Activated CD8-positive, alpha-beta memory T cell treated with anti-CD3 and anti-CD28 coated beads, Interleukin-2, amount 50 U/mL, for 1 hour (primary cell): ENCODE measurements around the gene DNAH11.

Experiments
- DNase-seq: peaks from one replicate; pipeline ENCODE4 v3.0.0-alpha.2; 2020; ENCODE audit errors: extremely low read depth

The DNAH11 gene

GRCh38 chr7:21548491-21548890 lies 5.7 kb downstream of the DNAH11 start:
- DNase-seq: no peak

DNA sequence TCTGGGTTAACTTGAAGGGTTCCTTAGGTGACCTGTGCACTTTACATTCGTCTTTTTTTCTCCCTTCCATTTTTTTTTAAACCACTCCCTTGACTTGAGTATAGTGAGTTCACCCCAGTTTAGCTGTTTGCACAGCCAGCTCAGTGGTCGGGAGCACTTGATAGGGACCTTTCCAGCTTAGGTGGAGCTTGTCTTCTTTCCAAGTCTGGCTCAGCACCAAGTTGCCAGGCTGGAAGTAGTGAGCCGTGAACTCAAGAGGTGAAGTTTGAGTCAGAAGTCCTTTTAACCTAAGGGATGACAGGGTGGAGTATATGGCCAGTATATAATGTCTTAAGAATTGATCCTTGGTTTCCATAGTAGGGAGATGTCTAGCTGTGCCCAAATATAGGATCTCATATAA lies 7.2 kb downstream of the DNAH11 start:
- no peak for DNase-seq

DNA sequence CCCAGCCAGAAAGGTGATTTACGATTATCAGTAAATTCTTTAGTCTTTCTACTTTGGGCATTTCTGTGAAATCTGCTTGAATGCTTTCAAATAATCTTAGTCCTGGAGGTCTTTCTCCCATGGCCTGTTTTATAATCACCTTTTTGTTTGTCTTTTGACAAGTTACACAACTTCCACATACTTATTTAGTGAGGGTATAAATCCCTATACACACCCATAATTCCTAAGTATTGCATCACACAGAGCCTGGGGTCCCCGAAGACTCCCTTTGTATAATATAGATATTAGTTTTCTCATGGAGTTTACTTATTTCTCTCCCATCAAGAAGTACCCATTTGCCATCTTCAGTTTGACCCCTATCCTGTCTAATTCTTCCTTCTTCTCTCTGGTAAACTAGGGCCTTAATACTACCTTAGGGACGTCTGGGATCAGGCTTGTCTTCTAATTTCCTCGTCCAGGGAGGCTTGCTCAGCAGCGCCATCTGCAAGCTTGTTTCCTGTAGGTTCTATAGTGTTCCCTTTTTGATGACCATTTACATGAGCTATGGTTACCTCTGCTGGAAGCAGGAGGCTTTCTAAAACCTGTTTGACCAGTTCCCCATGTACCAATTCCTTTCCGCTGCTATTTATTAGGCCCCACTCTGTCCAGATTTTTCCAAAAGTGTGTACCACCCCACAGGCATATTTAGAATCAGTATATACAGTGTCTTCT lies 8.1 kb downstream of the DNAH11 start:
- DNase-seq: no peak

GRCh38 chr7:21562385-21562784 lies 19.5 kb downstream of the DNAH11 start:
- DNase-seq: no peak

- no peak for DNase-seq
Observed at GRCh38 chr7:21565614-21566013, 22.8 kb downstream of the DNAH11 start.

- DNase-seq: no peak
Observed at GRCh38 chr7:21566094-21566493, 23.3 kb downstream of the DNAH11 start.

- DNase-seq: no peak
Observed at GRCh38 chr7:21568762-21569161, 25.9 kb downstream of the DNAH11 start.

DNA sequence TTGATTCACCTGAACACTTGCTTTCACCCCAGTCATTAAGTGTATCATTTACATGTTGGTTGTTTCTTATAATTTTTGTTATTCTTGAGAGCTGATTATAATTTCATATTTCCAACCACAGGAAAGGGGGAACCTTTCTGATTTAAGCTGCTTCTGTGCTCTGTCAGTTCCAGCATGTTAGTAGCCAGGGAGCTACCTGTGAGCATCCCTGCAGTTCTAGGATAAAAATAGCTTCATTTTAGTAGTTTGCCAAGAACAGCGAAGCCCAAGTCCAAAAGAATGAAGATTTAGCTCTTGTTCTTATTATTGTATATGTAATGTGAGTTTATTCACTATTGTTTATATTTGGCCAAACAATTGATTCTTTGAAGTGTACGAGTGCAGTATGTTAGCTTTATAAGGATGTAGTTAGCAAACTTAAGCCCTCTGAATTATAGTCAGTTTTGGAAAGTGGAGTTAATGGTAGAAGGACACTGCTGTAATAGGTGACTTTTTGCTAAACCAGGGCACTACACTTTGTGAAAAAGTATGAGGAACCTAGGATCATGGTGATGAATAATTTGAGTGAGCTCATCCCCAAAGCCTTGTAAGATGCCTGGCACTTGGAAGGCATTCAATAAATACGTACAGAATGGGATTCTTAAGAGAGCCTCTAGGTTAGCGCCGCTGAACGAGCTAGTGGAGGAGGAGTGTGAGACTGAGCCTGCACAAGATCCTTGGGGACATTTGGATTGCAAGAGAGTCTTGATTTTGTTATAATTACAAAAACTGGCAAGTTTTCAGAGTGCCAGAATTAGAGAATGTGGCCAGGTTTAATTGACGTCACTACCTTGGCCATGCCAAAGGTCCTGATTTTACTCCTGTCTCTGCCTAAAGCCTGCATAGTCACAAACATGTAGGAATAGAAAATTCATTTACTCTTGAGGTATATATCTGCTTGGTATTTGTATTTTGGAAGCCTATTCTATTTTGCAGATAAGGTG lies 29.8 kb downstream of the DNAH11 start:
- no peak for DNase-seq

DNA sequence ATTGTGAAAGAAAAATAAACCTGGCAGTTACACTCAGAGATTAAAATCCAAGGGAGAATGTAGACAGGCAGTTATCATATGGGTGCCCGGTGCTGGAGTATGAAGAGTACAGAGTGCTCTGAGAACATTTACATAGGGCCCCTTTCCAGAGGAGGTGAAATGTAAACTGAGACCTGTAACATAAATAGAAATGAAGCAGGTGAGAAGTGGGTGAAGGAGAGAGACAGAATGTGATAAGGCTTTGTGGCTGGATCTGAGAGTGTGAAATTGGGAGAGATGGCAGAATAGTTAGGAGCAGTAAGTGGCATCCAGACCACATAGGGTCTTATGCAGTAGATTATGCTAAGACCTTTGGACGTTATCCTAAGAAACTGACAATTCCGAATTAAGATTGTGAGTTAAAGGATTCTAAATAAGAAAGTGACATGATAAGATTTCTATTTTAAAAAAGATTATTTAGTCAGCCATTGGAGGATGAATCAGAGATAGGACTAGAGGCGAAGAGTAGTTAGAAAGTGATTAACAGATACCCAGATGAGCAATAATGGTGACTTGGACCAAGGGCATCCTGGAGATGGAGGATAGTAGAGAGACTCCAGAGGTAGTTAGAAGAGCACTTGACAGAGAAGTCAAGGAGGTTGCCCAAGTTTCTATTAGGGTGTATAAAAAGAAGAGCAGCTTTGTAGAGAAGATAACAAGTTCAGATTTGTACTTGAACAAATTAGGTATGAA lies 36.7 kb downstream of the DNAH11 start:
- no peak for DNase-seq

DNA sequence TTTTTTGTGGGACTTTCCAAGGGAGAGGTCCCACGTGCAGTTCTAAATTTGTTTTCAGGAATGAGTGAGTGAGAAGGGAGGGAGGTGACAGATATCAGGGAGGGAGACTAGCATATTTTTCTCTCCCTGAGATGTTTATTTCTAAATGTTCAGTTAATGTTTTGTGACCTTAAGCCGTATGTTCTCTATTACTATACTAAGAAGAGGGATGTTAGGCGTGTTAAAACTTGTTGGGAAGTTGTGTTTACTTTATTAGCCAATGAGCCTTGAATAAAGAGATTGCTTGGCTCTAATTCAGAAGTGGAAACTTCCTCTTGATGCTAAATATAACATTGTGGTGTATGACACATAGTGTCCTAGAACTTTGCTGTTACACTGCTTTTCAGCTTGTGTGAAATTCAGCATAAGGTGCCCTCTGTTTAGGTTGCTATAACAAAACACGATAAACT lies 37.3 kb downstream of the DNAH11 start:
- no peak for DNase-seq

GRCh38 chr7:21585070-21585724 lies 42.4 kb downstream of the DNAH11 start:
- DNase-seq: no peak

DNA sequence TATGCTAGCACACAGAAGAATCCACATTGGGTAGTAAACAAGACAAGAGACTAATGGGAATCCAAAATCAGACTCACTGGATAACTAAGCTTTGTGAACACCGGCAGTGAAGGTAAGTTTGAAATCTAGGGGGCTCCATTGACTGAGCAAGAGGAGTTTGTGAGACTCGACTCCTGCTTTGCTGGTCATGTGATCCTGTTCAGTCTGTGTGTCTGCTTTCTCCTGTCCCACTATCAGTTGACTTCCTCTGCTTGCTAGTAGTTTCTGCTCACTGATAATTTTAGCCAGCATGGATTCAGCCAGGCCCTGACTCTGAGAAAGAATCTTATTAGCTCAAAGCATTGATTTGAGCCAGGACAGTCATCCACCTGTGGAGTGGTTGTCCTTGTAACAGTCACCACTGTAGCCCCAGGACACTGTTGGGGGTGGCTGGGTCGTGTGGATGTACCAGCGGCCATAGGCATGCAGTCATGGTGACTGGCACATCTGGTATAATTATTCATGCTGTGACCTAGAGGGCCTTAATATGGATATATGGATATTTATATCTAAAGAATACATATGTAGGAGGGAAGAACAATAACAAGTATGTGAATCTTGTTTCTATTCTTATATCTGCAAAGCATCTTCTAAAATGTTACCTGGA lies 44.4 kb downstream of the DNAH11 start:
- no peak for DNase-seq

GRCh38 chr7:21596801-21597200 lies 54.0 kb downstream of the DNAH11 start:
- no peak for DNase-seq

- no peak for DNase-seq
Observed at GRCh38 chr7:21603462-21603861, 60.6 kb downstream of the DNAH11 start.

DNA sequence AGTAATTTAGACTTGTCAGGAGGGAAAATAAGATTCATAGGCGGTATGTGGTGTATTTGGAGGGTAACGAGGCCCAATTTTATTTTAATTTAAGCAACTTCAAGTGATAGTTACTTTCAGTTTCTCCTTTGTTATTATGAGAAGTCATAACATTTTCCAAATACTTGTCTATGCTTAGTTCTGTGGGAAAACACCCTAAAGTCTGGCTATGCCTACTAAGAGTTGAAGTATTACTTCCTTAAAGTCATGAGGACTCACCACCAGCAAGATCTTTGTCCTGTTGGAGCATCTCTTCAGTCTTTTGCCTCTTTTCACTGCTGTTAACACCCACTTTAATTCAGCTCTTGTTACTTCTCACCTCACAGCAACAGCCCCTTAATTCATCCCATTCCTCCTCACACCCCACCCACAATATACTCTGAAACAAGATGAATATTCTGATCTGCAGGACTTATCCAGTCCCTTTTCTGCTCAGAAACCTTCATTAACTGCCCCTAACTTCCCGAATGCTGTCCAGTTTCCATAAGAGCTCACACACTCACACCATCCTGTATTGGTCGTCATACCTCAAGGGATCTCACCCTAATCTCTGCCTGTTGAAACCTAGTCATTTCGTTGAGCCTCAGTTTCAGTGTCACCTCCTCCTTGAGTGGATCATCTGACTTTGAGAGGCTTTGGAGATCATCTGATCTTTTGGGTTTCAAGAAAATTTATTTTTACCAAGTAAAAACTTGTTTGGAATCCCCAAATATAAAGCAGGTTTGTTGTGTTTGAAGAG lies 61.3 kb downstream of the DNAH11 start:
- DNase-seq: no peak

DNA sequence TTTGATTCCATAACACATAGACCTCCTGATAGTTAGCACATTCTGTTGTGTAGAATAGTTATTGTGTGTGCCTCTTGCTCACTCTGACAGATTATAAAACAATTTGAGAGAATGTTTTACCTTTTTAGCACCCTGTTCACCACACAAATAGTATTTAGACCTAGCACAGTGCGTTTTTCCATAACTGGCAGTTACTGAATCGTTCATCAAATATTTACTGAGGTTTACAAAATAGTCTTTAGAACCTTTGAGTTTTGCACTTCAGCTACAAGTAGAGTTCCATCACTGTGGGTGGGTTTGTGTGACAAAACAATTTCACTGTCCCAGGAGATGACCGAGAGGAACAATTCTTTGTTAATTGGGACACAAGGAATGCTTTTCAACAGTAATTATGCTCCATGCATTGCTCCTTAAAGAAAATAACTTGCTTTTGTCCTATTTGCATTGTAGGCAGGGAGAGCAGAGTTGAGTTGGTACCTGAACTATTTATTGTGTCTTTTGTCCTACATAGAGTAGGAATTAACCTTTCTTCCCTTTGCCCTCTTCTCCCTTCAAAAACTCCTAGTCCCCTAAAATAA lies 62.3 kb downstream of the DNAH11 start:
- DNase-seq: no peak

- DNase-seq: no peak
Observed at GRCh38 chr7:21608465-21608864, 65.6 kb downstream of the DNAH11 start.

GRCh38 chr7:21611129-21611528 lies 68.3 kb downstream of the DNAH11 start:
- DNase-seq: no peak

DNA sequence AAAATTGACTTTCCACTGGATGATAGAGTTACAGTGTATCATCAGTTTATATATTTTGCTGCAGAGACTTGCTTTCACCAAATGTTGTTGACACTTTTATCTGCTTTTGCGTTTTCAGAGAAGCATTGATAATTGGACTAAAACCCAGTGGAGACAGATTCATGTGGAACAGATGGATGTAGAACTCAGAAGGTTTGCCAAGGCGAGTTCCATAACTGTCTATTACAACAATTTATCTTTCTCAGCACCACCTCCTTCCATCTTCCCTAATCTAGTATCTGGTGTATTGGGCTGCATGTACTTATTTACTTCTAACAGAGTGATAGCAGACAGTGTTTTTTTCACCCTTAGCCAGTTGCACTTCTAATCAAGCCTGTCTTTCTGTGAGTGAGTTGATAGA lies 73.3 kb downstream of the DNAH11 start:
- no peak for DNase-seq
